ENCODE data around the gene GOLGA6L7. TPM values are rescaled to one million over a fixed set of nuclear protein-coding genes. Genes with fewer than 3 reads are reported as not detected.

Gene GOLGA6L7
- total and polyA plus RNA-seq, 2 of the 8 experiments (the other 6 are each of a cell fraction or from before 2014, with no cell fraction given), result not detected

DNA sequence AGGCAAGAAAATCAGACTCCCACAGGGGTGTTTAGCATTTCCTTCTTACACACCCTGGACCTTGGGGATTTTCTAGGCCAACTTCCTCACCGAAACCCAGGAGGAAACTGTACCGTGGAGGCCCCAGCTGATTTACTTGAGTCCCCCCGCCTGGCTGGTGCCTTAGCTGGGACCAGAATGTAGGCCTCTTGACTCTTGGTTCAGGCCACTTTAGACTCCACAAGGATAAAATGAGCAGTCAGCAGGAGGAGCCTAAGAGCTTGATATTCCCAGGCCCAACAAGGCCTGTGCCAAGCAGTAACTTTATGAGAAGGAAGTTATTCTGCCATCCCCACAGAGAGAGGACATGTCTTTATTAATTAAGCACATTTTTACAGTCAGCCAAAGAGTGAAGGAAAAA is 32.7 kb upstream of the GOLGA6L7 start:
- Histone ChIP-seq H3K79me2 (ENCODE audit: control insufficient read depth in 1 of 2, insufficient read depth in 2 of 2, low read length in 2 of 2) (no peaks in the 10 kb centered on the region), H3K56ac (replicated peaks; ENCODE audit: insufficient read length, low read depth, low read length) (no peak overlapping the region), H4K20me1 (replicated peaks in 1 of 2; ENCODE audit: control insufficient read depth in 1 of 2, insufficient read depth in 2 of 2, low read length in 2 of 2) (no peaks in the 10 kb centered on the region), H3K18ac (ENCODE audit: extremely low read depth, low read length) (no peak overlapping the region), H2BK15ac (ENCODE audit: low read length) (no peak overlapping the region), H2AFZ (ENCODE audit: low read length) (no peak overlapping the region), H3K9ac (replicated peaks in 1 of 4; ENCODE audit: extremely low read depth in 1 of 4, low read depth in 3 of 4, low read length in 3 of 4) (no peak overlapping the region), H2BK12ac (ENCODE audit: low read depth, low read length) (no peak overlapping the region), H2BK120ac (replicated peaks; ENCODE audit: low read depth, low read length) (no peak overlapping the region), H4K91ac (replicated peaks; ENCODE audit: insufficient read length, low read length) (no peak overlapping the region), H3K4me3 (ENCODE audit: extremely low read depth in 1 of 4, insufficient read depth in 2 of 4, low read depth in 3 of 4, low read length in 4 of 4) (no peak overlapping the region), H3K4me2 (ENCODE audit: insufficient read depth in 1 of 2, low read depth in 2 of 2, low read length in 2 of 2) (no peak overlapping the region), H3K79me1 (ENCODE audit: low read depth, low read length) (no peaks in the 10 kb centered on the region), H4K8ac (ENCODE audit: extremely low read depth, insufficient read depth, low read length) (no peak overlapping the region), H4K5ac (ENCODE audit: insufficient read length, low read depth, low read length) (no peak overlapping the region), H3K4me1 (replicated peaks in 1 of 4; ENCODE audit: control insufficient read depth in 3 of 4, insufficient read depth in 4 of 4, low read length in 3 of 4) (peaks cover 5 to 11% (median 8%) of the 10 kb centered on the region in 4 experiments; a peak in 6 of 7 replicates), H3K23ac (ENCODE audit: insufficient read length) (no peak overlapping the region), H3K23me2 (ENCODE audit: low read depth, low read length) (no peaks in the 10 kb centered on the region; the same call in 1 of the 2 replicates), H3K4ac (replicated peaks; ENCODE audit: insufficient read length, low read depth, low read length) (no peak overlapping the region), H2AK5ac (ENCODE audit: low read depth, low read length) (no peak overlapping the region), H3K9me3 (ENCODE audit: insufficient read depth in 2 of 2, low read depth in 1 of 2, low read length in 1 of 2) (no peaks in the 10 kb centered on the region), H2BK5ac (ENCODE audit: low read depth, low read length) (no peak overlapping the region), H3K14ac (ENCODE audit: insufficient read length) (no peak overlapping the region), H3K27ac (ENCODE audit: low read depth, low read length) (no peak overlapping the region), H2BK20ac (ENCODE audit: low read length) (no peak overlapping the region), H3K36me3 (ENCODE audit: control insufficient read depth in 2 of 4, insufficient read depth in 4 of 4, low read length in 3 of 4) (no peaks in the 10 kb centered on the region), H3K27me3 (replicated peaks in 1 of 4; ENCODE audit: control insufficient read depth in 3 of 4, extremely low read depth in 1 of 4, insufficient read depth in 3 of 4, low read length in 3 of 4) (peaks cover 6 to 20% (median 19%) of the 10 kb centered on the region in 4 experiments; a peak in 6 of 7 replicates)
- FAIRE-seq, result no peak
- CTCF ChIA-PET (ENCODE audit: partially characterized antibody), result interaction anchor here (1.1 to 2.4 kb wide), 4 partner anchors 9 to 239 kb away, joined by 3 to 7 read pairs (median 3); no protein-coding TSS in a partner anchor
- POLR2A ChIA-PET (ENCODE audit: partially characterized antibody), result no interaction called here
- 93% methylated on average over 3 of the region's 3 CpGs; no CpG with 5 or more reads in 1 of the 2 experiments for WGBS, 2 experiments (ENCODE audit: extremely low coverage in 1 of 2, insufficient coverage in 1 of 2, insufficient read length in 1 of 2, insufficient replicate concordance in 2 of 2, low coverage in 1 of 2, low lambda C conversion rate in 2 of 2, missing lambda C conversion rate in 1 of 2)
- no peak for DNase-seq (ENCODE audit: low read depth in 1 of 2, low spot score in 2 of 2)
- TF ChIP-seq CTBP2 (IDR thresholded peaks at IDR 0.05; ENCODE audit: borderline replicate concordance, insufficient read depth, insufficient read length, low read length) (no peak), SP1 (IDR thresholded peaks at IDR 0.05; ENCODE audit: low read depth, low read length) (no peak), KDM1A (IDR thresholded peaks at IDR 0.05; ENCODE audit: borderline replicate concordance, low read length) (no peak), JUND (IDR thresholded peaks at IDR 0.05; ENCODE audit: low read length) (no peak), POLR2AphosphoS5 (IDR thresholded peaks at IDR 0.05; ENCODE audit: low read depth, low read length) (no peak), BCL11A (IDR thresholded peaks at IDR 0.05; ENCODE audit: low read depth in 2 of 2, low read length in 2 of 2) (no peak), BACH1 (IDR thresholded peaks at IDR 0.05; ENCODE audit: low read length) (no peak), ASH2L (IDR thresholded peaks at IDR 0.05; ENCODE audit: low read length) (no peak), ZNF274 (IDR thresholded peaks at IDR 0.05; ENCODE audit: borderline replicate concordance, extremely low read depth, low read length) (no peak), POLR2A (IDR thresholded peaks at IDR 0.05; ENCODE audit: control extremely low read depth in 1 of 2, low read depth in 2 of 2, low read length in 2 of 2) (no peak), CBX8 (IDR thresholded peaks at IDR 0.05; ENCODE audit: borderline replicate concordance, low read depth, low read length) (no peak), SP2 (IDR thresholded peaks at IDR 0.05; ENCODE audit: low read length) (no peak), CBX5 (IDR thresholded peaks at IDR 0.05; ENCODE audit: low read depth, low read length) (no peak)
- TF ChIP-seq, protein P1, sequence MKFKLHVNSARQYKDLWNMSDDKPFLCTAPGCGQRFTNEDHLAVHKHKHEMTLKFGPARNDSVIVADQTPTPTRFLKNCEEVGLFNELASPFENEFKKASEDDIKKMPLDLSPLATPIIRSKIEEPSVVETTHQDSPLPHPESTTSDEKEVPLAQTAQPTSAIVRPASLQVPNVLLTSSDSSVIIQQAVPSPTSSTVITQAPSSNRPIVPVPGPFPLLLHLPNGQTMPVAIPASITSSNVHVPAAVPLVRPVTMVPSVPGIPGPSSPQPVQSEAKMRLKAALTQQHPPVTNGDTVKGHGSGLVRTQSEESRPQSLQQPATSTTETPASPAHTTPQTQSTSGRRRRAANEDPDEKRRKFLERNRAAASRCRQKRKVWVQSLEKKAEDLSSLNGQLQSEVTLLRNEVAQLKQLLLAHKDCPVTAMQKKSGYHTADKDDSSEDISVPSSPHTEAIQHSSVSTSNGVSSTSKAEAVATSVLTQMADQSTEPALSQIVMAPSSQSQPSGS (IDR thresholded peaks at IDR 0.05; ENCODE audit: low read length), result no peak
